OCI-LY7 (cell line): Measurements from ENCODE around the gene CEACAM1. TPM values are rescaled to one million over a fixed set of nuclear protein-coding genes. Genes with fewer than 3 reads are reported as not detected.
A peak's percentile ranks its signal among the peaks of the same experiment; 100 is the strongest.

Experiments used
- Bru-seq: library from RNA; stranded (reverse); fragments of 400-500 nt; gene quantifications from one replicate; lab custom pipeline; 2021; lab: Mats Ljungman, UMichigan
- BruChase-seq, 2 experiments: library from RNA; stranded (reverse); fragments of 400-500 nt; gene quantifications; one replicate each; lab custom pipeline; 2021; lab: Mats Ljungman, UMichigan
- BruUV-seq: library from RNA; stranded (reverse); fragments of 400-500 nt; replicated peaks from 2 replicates; lab custom pipeline; 2021; lab: Mats Ljungman, UMichigan
- CTCF ChIA-PET: fragments of 300-600 bp; sonication (Branson Sonifier 250); formaldehyde crosslinking; loops from one replicate; lab custom pipeline; 2022; ENCODE audit warnings: antibody characterized with exemption; ENCODE audit not compliant: unreplicated experiment; lab: Charles Lee
- POLR2A ChIA-PET: fragments of 300-600 bp; sonication (Branson Sonifier 250); formaldehyde crosslinking; loops from one replicate; lab custom pipeline; 2022; ENCODE audit warnings: antibody characterized with exemption; lab: Charles Lee
- DNase-seq: peaks from one replicate; pipeline ENCODE4 v3.0.0-alpha.2; 2015; ENCODE audit warnings: low spot score
- H2AFZ ChIP-seq: fragments of 200-600 bp; sonication (generic), shearing (Covaris generic); 2 replicates; pipeline ENCODE4 v1.6.1; 2014; ENCODE audit warnings: mild to moderate bottlenecking, antibody characterized with exemption, low read length, moderate library complexity
- H3K27ac ChIP-seq: fragments of 200-600 bp; sonication (generic); 2 replicates; pipeline ENCODE4 v1.5.1; 2014; ENCODE audit warnings: mixed run types, low read depth, mild to moderate bottlenecking, moderate library complexity, low read length, inconsistent platforms; ENCODE audit not compliant: poor library complexity, severe bottlenecking
- H3K36me3 ChIP-seq: fragments of 200-600 bp; sonication (generic); 2 replicates; pipeline ENCODE4 v1.6.1; 2014; ENCODE audit warnings: mild to moderate bottlenecking, antibody characterized with exemption, low read length, moderate library complexity, mixed read lengths; ENCODE audit not compliant: insufficient read depth
- H3K4me1 ChIP-seq: fragments of 200-600 bp; sonication (generic); 2 replicates; pipeline ENCODE4 v1.5.1; 2014; ENCODE audit warnings: mild to moderate bottlenecking, low read length; ENCODE audit not compliant: insufficient read depth, poor library complexity, severe bottlenecking
- H3K4me2 ChIP-seq: fragments of 200-600 bp; sonication (generic); 2 replicates; pipeline ENCODE4 v1.6.1; 2014; ENCODE audit warnings: mild to moderate bottlenecking, low read length
- H3K4me3 ChIP-seq: fragments of 200-600 bp; sonication (generic); 2 replicates; pipeline ENCODE4 v1.5.1; 2014; ENCODE audit warnings: mild to moderate bottlenecking, low read depth, low read length; ENCODE audit not compliant: poor library complexity, severe bottlenecking
- H3K79me2 ChIP-seq: fragments of 200-600 bp; sonication (generic); 2 replicates; pipeline ENCODE4 v1.6.1; 2016; ENCODE audit warnings: low read depth, mild to moderate bottlenecking, low read length, moderate library complexity, mixed read lengths; ENCODE audit not compliant: insufficient read depth
- H3K9me2 ChIP-seq: fragments of 200-600 bp; sonication (generic); 2 replicates; pipeline ENCODE4 v1.6.1; 2016; ENCODE audit warnings: mild to moderate bottlenecking, low read length, mixed read lengths; ENCODE audit not compliant: insufficient read depth
- H3K9me3 ChIP-seq: fragments of 200-600 bp; sonication (generic); 2 replicates; pipeline ENCODE4 v1.6.1; 2014; ENCODE audit warnings: mild to moderate bottlenecking, mixed run types, low read length, mixed read lengths
- H4K20me1 ChIP-seq: fragments of 200-600 bp; sonication (generic); 2 replicates; pipeline ENCODE4 v1.6.1; 2014; ENCODE audit warnings: mild to moderate bottlenecking, antibody characterized with exemption, low read length, moderate library complexity, mixed read lengths; ENCODE audit not compliant: insufficient read depth
- EZH2phosphoT487 ChIP-seq: fragments of 200-600 bp; sonication (generic); IDR thresholded peaks from 2 replicates; pipeline ENCODE4 v1.6.1; 2018; ENCODE audit warnings: low read depth, borderline replicate concordance, mild to moderate bottlenecking, mixed run types, antibody characterized with exemption, low read length, moderate library complexity, mixed read lengths
- intact Hi-C: fragments of 100-400 bp; cut with micrococcal nuclease; formaldehyde crosslinking; loops from one replicate; pipeline ENCODE4 v1.10.0; 2022; ENCODE audit not compliant: unreplicated experiment
- long read RNA-seq: library from polyadenylated mRNA; stranded (forward); transcript quantifications from one replicate; pipeline ENCODE4 v2.0.0, GENCODE V29; 2022
- total RNA-seq, 2 experiments: library from RNA; depleted of rRNA in 1 of 2; stranded (reverse); fragments of >200 nt in 1 of 2; shearing (Covaris generic) in 1 of 2; gene quantifications; 2 replicates each; pipeline ENCODE4 v1.2.3, GENCODE V29; 2014 to 2022
- TF ChIP-seq, protein P1 (sequence below): fragments of 200-600 bp; sonication (generic); conservative IDR thresholded peaks from 2 replicates; pipeline ENCODE4 v1.5.1; 2014; ENCODE audit warnings: mild to moderate bottlenecking, antibody characterized with exemption, low read length, moderate library complexity, mixed read lengths

CEACAM1 gene
- 0.50 and 0.77 TPM in 2 replicates for total RNA-seq (2014; rRNA removed; shearing (Covaris generic))
- total RNA-seq (2022) = 1.5 and 2.3 TPM in 2 replicates
- percentile 34 among the genes with signal in this experiment for Bru-seq, nascent RNA
- BruChase-seq, experiment 1, labeled RNA remaining after a 6-hour chase = percentile 29 among the genes with signal in this experiment
- BruChase-seq, experiment 2, labeled RNA remaining after a 2-hour chase = percentile 38 among the genes with signal in this experiment
- long read RNA-seq, partial matches to known transcripts = 0 of 6 reads
- long read RNA-seq, other reads (novel, unspliced or antisense) = 5 of 6 reads

DNA sequence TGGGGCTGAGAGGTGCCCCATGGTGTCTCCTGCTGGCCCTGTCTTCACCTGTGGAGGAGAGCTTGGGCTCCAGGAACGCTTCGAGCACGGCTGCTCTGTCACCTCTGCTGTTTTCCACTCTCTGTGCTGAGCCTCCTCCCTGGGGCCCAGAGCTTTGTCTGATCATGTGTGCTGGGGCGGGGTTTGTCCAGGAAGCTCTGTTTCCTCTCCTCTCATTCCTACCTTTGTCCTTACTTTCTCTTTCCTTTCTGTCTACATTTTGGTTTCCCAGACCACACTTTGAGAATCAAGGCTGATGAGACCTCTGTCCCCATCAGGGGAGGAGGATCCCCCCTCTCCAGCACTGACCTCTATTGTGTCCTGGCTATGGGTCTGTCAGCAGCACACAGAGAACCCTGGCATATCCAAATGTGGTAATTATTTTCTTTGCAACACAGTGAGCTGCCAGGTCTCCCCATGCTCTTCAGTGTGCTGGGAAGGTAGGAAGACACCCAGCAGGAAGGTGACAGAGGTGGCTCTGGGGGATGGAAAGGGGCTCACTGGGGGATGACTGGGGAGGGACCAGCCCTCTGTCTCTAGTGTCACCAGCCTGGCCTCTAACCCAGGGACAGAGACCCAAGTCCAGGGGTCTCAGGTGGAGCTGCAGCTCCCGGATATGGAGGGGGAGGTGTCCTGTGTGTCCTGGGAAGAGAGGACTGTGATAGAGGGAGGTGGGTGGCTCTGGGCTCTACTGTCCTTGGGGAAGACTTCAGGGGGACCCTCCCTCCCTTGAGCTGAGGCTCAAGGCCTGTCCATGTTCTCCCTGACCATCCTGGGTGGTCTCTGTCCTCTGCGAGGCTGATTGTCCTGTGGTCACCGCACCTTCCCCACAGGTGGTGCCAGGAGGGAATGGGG is at the start of gene CEACAM1:
Gene CEACAM1 (minus strand): TSS at position 128 of the 894 bp plus-strand sequence. CDS start 107 bp downstream, at position 21.
- H3K79me2 ChIP-seq = no peaks in the 10 kb centered on the region
- intact Hi-C loops = loop anchor here (1.0 kb wide), 2 partner anchors 63 to 78 kb away; no protein-coding TSS in a partner anchor
- BruUV-seq = no TSS peak
- no peaks in the 10 kb centered on the region for H3K9me3 ChIP-seq
- H3K4me2 ChIP-seq = peak within 1 kb of the TSS; percentile 81
- CTCF ChIA-PET = interaction anchor here (0.7 to 2.8 kb wide), 5 partner anchors 58 to 78 kb away, joined by 3 to 16 read pairs (median 5); no protein-coding TSS in a partner anchor
- DNase-seq = peak; percentile 68
- H3K36me3 ChIP-seq = no peaks in the 10 kb centered on the region
- TF ChIP-seq EZH2phosphoT487 = no peak
- TF ChIP-seq, protein P1, sequence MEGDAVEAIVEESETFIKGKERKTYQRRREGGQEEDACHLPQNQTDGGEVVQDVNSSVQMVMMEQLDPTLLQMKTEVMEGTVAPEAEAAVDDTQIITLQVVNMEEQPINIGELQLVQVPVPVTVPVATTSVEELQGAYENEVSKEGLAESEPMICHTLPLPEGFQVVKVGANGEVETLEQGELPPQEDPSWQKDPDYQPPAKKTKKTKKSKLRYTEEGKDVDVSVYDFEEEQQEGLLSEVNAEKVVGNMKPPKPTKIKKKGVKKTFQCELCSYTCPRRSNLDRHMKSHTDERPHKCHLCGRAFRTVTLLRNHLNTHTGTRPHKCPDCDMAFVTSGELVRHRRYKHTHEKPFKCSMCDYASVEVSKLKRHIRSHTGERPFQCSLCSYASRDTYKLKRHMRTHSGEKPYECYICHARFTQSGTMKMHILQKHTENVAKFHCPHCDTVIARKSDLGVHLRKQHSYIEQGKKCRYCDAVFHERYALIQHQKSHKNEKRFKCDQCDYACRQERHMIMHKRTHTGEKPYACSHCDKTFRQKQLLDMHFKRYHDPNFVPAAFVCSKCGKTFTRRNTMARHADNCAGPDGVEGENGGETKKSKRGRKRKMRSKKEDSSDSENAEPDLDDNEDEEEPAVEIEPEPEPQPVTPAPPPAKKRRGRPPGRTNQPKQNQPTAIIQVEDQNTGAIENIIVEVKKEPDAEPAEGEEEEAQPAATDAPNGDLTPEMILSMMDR = no peak
- peak within 1 kb of the TSS; percentile 75 for H2AFZ ChIP-seq
- no peaks in the 10 kb centered on the region for H3K9me2 ChIP-seq
- no peaks in the 10 kb centered on the region for H4K20me1 ChIP-seq
- peaks cover 29% of the 10 kb centered on the region for H3K4me1 ChIP-seq
- H3K27ac ChIP-seq = peak within 1 kb of the TSS; percentile 45
- POLR2A ChIA-PET = interaction anchor here (0.7 to 1.6 kb wide), 4 partner anchors 25 to 78 kb away, joined by 3 to 7 read pairs (median 4); no protein-coding TSS in a partner anchor
- H3K4me3 ChIP-seq = peak within 1 kb of the TSS; percentile 51

GRCh38 chr19:42577016-42577415 is 48.7 kb upstream of the CEACAM1 start:
- TF ChIP-seq EZH2phosphoT487 = no peak
- TF ChIP-seq, protein P1 = no peak
- POLR2A ChIA-PET = no interaction called here
- Histone ChIP-seq H3K27ac (no peak overlapping the region), H3K4me2 (no peak overlapping the region), H4K20me1 (no peaks in the 10 kb centered on the region), H3K36me3 (no peaks in the 10 kb centered on the region), H3K9me3 (no peaks in the 10 kb centered on the region), H2AFZ (no peak overlapping the region), H3K4me1 (no peaks in the 10 kb centered on the region), H3K9me2 (no peaks in the 10 kb centered on the region), H3K4me3 (no peak overlapping the region), H3K79me2 (no peaks in the 10 kb centered on the region)
- BruUV-seq = no TSS peak
- intact Hi-C loops = no loop called here
- CTCF ChIA-PET = no interaction called here
- DNase-seq = no peak
